GM12801 (cell line): ENCODE results near the gene MLH3.

Experiments used
- TF ChIP-seq, protein P1 (sequence below): IDR thresholded peaks from one replicate; pipeline ENCODE4 v1.5.1; 2011; ENCODE audit warnings: control low read depth; ENCODE audit not compliant: insufficient read length; ENCODE audit errors: extremely low read depth

Gene MLH3

DNA sequence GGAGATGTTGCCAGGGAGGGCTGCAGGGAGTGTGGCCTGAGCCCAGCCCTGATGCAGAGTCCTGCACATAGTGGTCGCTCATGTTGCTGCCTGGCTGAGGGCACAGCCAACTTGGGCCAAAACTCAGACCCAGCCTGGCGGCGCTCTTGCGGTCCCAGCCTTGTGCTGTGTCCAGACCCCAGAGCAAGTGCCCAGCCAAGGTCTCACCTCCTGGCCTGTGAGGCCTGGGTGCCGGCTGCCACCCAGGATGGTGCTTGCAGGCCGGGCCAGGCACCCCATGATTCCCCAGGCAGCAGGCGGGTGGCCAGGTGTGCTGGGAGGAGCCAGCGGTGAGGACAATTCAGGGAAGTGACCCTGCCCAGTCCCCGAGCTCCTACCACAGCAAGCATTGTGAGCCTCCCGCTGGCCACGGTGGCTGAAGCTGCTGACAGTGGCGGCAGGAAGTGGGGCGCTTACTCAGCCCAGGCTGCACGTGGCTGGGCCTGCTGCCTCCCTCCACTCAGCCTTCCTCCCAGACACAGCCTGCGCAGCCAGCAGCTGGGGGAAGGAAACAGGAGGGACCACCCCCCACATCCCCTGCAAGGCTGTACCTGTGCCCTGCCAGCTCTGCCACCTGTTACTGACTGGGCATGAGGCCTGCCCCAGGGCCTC, 78.1 kb downstream of the MLH3 start:
- TF ChIP-seq, protein P1, sequence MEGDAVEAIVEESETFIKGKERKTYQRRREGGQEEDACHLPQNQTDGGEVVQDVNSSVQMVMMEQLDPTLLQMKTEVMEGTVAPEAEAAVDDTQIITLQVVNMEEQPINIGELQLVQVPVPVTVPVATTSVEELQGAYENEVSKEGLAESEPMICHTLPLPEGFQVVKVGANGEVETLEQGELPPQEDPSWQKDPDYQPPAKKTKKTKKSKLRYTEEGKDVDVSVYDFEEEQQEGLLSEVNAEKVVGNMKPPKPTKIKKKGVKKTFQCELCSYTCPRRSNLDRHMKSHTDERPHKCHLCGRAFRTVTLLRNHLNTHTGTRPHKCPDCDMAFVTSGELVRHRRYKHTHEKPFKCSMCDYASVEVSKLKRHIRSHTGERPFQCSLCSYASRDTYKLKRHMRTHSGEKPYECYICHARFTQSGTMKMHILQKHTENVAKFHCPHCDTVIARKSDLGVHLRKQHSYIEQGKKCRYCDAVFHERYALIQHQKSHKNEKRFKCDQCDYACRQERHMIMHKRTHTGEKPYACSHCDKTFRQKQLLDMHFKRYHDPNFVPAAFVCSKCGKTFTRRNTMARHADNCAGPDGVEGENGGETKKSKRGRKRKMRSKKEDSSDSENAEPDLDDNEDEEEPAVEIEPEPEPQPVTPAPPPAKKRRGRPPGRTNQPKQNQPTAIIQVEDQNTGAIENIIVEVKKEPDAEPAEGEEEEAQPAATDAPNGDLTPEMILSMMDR: no peak

DNA sequence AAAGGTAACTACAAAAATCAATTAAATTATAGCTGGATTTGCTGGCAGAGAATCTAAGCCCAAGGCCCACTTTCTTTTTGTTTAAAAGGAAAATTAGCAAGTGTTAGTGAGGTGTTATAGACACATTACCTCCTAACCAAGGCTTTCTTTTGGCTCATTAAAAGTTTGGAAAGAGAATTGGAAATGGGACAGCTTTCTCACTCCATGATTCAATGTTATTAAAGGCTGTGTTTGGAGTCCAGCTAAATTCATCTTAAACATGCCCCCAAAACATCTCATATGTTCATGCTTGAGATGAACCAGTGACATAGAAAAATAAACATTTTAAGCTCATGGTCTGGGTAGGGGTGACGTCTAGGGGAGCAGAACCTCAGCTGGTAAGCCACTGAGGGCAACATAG, 82.5 kb downstream of the MLH3 start:
- TF ChIP-seq, protein P1: no peak

DNA sequence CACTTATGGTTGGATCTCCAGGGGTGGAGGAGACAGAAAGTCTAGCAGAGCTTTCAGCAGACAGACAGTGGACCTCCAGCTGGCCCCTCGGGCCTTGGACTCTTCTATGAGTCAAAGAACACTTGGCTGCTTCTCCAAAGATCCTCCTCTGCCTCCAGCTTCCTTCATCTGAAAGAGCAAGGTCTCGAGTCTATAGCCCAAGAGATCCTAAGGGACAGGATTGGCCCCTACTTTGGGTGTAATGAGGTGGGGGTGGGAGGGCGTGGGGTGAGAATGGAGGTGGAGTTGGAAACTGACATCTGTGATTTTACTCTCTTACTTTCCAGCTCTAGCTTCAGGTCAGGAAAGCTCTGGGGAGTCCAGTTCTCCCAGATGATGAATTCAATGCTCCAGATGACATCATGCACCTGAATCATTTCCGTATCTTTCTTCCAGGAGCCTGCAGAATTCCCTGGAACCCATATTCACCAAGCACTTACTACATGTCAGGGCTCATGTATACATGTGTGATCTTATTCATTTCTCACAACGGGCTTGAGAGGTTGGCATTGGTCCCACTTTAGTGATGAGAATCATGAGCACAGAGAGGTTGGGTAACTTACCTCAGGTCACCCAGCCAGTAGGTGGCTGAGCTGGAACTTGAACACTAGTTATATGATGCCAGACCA, 85.6 kb downstream of the MLH3 start:
- TF ChIP-seq, protein P1: no peak

DNA sequence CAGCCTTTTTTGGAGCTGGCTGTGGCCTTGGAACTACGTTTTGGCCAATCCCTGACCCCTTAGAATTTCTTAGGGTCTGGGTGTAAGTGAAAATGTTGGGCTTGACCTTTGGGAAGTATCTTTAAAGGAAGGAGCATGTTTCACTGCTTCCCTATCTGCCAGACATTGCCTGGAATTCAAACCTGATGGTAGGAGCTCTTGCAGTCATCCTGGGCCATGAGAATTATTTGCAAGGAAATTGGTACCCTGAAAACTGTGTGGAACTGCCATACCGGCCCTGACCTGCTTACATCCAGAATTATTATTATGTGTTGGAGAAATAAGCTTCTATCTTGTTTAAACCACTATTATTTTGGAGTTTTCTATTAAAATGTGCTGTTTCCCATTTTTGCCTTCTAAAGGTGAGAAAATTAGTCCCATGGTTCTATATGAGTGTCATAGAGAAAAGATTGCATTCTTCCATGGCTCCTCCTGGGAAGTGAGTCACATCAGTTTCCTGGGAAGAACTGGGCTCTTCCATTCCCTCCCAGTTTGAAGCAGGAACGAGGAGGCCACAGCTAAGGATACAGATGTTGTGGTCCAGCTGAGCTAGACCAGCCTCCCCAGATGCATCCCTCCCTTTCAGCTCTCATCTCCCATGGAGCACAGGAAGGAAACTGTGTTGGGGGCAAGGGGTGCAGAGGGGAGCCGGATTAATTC, 86.3 kb downstream of the MLH3 start:
- TF ChIP-seq, protein P1: no peak
